Tibial nerve (tissue), 4 donors: Measurements from ENCODE around the gene KDM4B. TPM values are rescaled to one million over a fixed set of nuclear protein-coding genes. Genes with fewer than 3 reads are reported as not detected.

Experiments used
- DNase-seq, 2 donors: peaks; one replicate each; pipeline ENCODE4 v3.0.0-alpha.2; 2019; ENCODE audit warnings: low spot score in 2 of 2
- H3K27ac ChIP-seq, 4 donors: fragments of 200-600 bp; sonication (generic) in 3 of 4; one replicate each; pipeline ENCODE4 v1.5.1; 2017 to 2019; ENCODE audit warnings: mild to moderate bottlenecking in 1 of 4
- H3K27me3 ChIP-seq, 2 donors: fragments of 200-600 bp; sonication (generic) in 1 of 2; one replicate each; pipeline versions ENCODE4 v1.5.1 to v1.6.0; 2017 to 2019
- H3K36me3 ChIP-seq, 3 donors: fragments of 200-600 bp; sonication (generic); one replicate each; pipeline ENCODE4 v1.5.1; 2018 to 2019
- H3K4me1 ChIP-seq, 4 donors: fragments of 200-600 bp; sonication (generic) in 3 of 4; one replicate each; pipeline ENCODE4 v1.5.1; 2017 to 2019
- H3K4me3 ChIP-seq, 4 donors: fragments of 200-600 bp; sonication (generic) in 3 of 4; one replicate each; pipeline ENCODE4 v1.5.1; 2017 to 2019; ENCODE audit warnings: mild to moderate bottlenecking in 1 of 4, moderate library complexity in 1 of 4
- H3K9me3 ChIP-seq, 4 donors: fragments of 200-600 bp; sonication (generic) in 3 of 4; one replicate each; pipeline ENCODE4 v1.5.1; 2017 to 2019
- EP300 ChIP-seq, 2 donors: sonication (generic); formaldehyde crosslinking; IDR thresholded peaks; one replicate each; pipeline ENCODE4 v1.6.1; 2017; ENCODE audit warnings: antibody characterized with exemption in 2 of 2, mild to moderate bottlenecking in 1 of 2
- POLR2A ChIP-seq, 2 donors: fragments of 450-650 bp; IDR thresholded peaks; one replicate each; pipeline ENCODE4 v1.6.1; 2017; ENCODE audit warnings: antibody characterized with exemption in 2 of 2, mild to moderate bottlenecking in 2 of 2, moderate library complexity in 2 of 2
- WGBS, 2 donors: methylation state at CpG; one replicate each; pipeline ENCODE4 v1.1.5; 2018; 5-methylcytosine and 5-hydroxymethylcytosine counted together
- total RNA-seq, 4 donors: library from RNA; depleted of rRNA; stranded (reverse); fragments of >200 nt; gene quantifications; one replicate each; pipeline ENCODE4 v1.1.0, GENCODE V29; 2016
- TF ChIP-seq, protein P1 (sequence below), 5 experiments: fragments of 200-600 bp in 3 of 5; fragments of 450-650 bp in 2 of 5; sonication (generic) in 3 of 5; IDR thresholded peaks; one replicate each; pipeline ENCODE4 v1.5.1; 2016 to 2019; ENCODE audit warnings: antibody characterized with exemption in 5 of 5, mild to moderate bottlenecking in 3 of 5, moderate library complexity in 2 of 5

The KDM4B gene
- total RNA-seq, 4 donors from 2014 or later: 37.8 to 72.4 (median 57.2) TPM

GRCh38 chr19:4967738-4968461 is 1.0 kb upstream of the KDM4B start:
- H3K27ac ChIP-seq: peak overlapping the region in 3 of 4 donors; percentile 53 to 81 (median 76)
- H3K36me3 ChIP-seq: no peaks in the 10 kb centered on the region
- H3K4me1 ChIP-seq: peaks cover 0 to 43% (median 29%) of the 10 kb centered on the region in 4 donors
- H3K27me3 ChIP-seq: no peaks in the 10 kb centered on the region
- TF ChIP-seq, protein P1, sequence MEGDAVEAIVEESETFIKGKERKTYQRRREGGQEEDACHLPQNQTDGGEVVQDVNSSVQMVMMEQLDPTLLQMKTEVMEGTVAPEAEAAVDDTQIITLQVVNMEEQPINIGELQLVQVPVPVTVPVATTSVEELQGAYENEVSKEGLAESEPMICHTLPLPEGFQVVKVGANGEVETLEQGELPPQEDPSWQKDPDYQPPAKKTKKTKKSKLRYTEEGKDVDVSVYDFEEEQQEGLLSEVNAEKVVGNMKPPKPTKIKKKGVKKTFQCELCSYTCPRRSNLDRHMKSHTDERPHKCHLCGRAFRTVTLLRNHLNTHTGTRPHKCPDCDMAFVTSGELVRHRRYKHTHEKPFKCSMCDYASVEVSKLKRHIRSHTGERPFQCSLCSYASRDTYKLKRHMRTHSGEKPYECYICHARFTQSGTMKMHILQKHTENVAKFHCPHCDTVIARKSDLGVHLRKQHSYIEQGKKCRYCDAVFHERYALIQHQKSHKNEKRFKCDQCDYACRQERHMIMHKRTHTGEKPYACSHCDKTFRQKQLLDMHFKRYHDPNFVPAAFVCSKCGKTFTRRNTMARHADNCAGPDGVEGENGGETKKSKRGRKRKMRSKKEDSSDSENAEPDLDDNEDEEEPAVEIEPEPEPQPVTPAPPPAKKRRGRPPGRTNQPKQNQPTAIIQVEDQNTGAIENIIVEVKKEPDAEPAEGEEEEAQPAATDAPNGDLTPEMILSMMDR (IDR thresholded peaks at IDR 0.05): no peak
- TF ChIP-seq POLR2A (IDR thresholded peaks at IDR 0.05): no peak
- no peak for TF ChIP-seq EP300 (IDR thresholded peaks at IDR 0.05)
- WGBS, 2 donors: 61 to 67% methylated on average over 16 of the region's 16 CpGs
- H3K4me3 ChIP-seq: peak overlapping the region in 3 of 4 donors; percentile 4 to 49 (median 37)
- no peaks in the 10 kb centered on the region for H3K9me3 ChIP-seq
- no peak for DNase-seq

- Histone ChIP-seq H3K4me3 (peak overlapping the region; percentile 49 to 78 (median 68)), H3K4me1 (peaks cover 0 to 56% (median 31%) of the 10 kb centered on the region in 4 donors), H3K27me3 (no peaks in the 10 kb centered on the region), H3K27ac (peak overlapping the region; percentile 60 to 84 (median 73)), H3K36me3 (no peaks in the 10 kb centered on the region), H3K9me3 (no peaks in the 10 kb centered on the region)
- DNase-seq: no peak
- TF ChIP-seq POLR2A (IDR thresholded peaks at IDR 0.05) (no peak), EP300 (IDR thresholded peaks at IDR 0.05) (no peak)
- TF ChIP-seq, protein P1 (IDR thresholded peaks at IDR 0.05): no peak
- WGBS, 2 donors: 0 to 2% methylated on average over 26 to 28 of the region's 54 CpGs
These were observed 419 bp downstream of the KDM4B start for GRCh38 chr19:4969292-4969771.

GRCh38 chr19:4969772-4970531 is 1.0 kb downstream of the KDM4B start:
- Histone ChIP-seq H3K36me3 (no peaks in the 10 kb centered on the region), H3K9me3 (no peaks in the 10 kb centered on the region), H3K4me3 (peak overlapping the region; percentile 49 to 78 (median 68)), H3K4me1 (peaks cover 0 to 62% (median 34%) of the 10 kb centered on the region in 4 donors), H3K27me3 (no peaks in the 10 kb centered on the region), H3K27ac (peak overlapping the region; percentile 60 to 84 (median 73))
- WGBS, 2 donors: 4% methylated on average over 17 to 22 of the region's 25 CpGs
- no peak for DNase-seq
- TF ChIP-seq POLR2A (IDR thresholded peaks at IDR 0.05) (no peak), EP300 (IDR thresholded peaks at IDR 0.05) (peak in 1 of 2 donors; percentile 24)
- TF ChIP-seq, protein P1 (IDR thresholded peaks at IDR 0.05): no peak

GRCh38 chr19:4970558-4971423 is 1.9 kb downstream of the KDM4B start:
- TF ChIP-seq EP300 (IDR thresholded peaks at IDR 0.05) (no peak), POLR2A (IDR thresholded peaks at IDR 0.05) (no peak)
- TF ChIP-seq, protein P1 (IDR thresholded peaks at IDR 0.05): no peak
- 11 to 13% methylated on average over 26 to 31 of the region's 31 CpGs for WGBS, 2 donors
- Histone ChIP-seq H3K36me3 (no peaks in the 10 kb centered on the region), H3K27me3 (no peaks in the 10 kb centered on the region), H3K4me3 (peak overlapping the region; percentile 49 to 78 (median 68)), H3K4me1 (peaks cover 0 to 70% (median 42%) of the 10 kb centered on the region in 4 donors), H3K27ac (peak overlapping the region; percentile 39 to 84 (median 73)), H3K9me3 (no peaks in the 10 kb centered on the region)
- no peak for DNase-seq
